OCI-M2 (cell line): ENCODE results near the gene HTR2C.
"Not testable (repeated sequence)": the region's sequence is repeated elsewhere in the genome, so short reads cannot be mapped to it uniquely, and the experiment has no call there.

Experiments used
- DNase-seq: peaks from one replicate; lab custom pipeline; 2025; ENCODE audit not compliant: unreplicated experiment; lab: John Stamatoyannopoulos, UW

Gene HTR2C

DNA sequence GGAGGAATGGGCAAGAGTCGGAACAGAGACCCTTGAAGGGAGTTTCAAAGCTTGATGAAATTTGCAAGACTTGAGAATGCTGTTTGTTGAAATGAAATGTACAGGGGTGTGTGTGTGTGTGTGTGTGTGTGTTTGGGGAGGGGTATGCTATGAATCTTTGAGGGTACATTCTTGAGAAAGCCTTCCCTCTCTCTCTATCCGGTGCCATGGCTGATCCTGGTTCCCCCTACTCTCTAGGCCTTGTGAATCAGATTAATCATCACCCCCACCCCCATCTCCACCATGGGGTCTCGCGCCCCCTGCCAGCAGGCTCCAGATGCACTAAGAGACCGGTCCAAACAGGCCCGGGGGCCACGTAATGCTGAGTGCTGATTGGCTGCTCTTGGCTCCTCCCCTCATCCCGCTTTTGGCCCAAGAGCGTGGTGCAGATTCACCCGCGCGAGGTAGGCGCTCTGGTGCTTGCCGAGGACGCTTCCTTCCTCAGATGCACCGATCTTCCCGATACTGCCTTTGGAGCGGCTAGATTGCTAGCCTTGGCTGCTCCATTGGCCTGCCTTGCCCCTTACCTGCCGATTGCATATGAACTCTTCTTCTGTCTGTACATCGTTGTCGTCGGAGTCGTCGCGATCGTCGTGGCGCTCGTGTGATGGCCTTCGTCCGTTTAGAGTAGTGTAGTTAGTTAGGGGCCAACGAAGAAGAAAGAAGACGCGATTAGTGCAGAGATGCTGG lies at the start of gene HTR2C:
Gene HTR2C, plus strand, starts transcription at position 441 of the 729 bp plus-strand sequence. CDS start 142,851 bp downstream, outside the sequence.
- no peak for DNase-seq

DNA sequence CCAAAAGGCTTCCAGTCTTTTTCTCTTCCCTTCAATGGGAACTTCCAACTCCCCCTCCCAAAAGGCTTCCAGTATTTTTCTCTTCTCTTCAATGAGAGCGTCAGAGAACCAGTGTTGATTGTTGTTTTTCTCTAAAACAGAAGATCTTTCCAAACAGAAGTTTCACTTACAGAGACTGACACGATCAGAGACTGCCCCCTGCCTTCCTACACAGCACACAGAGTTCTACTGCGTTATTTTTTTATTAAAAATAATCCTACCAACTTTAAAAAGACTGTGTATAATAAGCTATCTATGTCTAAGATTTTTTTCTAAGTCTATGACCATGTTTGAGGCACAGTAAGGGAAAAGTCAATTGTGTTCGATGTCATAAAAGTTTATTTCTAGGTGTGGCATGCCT lies 3.5 kb upstream of the HTR2C start:
- DNase-seq = no peak

DNA sequence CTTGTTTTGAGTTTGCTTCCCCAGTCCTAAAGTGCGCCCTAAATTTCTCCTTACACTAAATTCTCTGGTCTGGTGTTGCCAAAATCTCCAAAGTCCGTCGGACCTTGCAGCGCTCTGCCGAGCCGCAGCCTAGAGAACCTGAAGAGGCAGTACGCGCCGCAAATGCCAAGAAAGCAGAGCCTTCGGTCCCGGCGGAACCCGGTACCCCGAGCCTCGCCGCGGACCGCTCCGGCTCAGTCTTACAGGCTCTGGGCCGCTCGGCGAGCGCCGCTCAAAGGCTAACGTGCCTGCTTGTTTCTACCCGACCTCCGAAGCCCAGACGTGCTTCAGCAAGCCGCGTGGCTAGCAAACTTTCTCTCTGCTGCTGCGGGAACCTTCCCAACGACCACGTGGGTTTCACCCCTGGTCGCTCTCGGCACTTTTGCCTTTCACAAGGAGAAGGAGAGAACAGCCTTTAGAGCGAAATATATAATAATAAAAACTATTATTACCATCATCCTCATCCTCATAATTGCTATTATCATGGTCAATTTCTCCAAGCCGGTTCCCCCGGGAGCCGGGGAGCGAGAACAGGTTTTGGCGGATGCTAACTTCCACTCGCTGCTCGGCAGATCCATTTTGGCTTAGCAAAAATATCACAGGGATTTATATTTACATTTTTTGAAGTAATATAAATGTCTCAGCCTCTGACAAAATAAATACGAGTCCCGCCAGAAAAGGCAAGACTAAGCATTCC lies 2.2 kb upstream of the HTR2C start:
- DNase-seq = no peak

DNA sequence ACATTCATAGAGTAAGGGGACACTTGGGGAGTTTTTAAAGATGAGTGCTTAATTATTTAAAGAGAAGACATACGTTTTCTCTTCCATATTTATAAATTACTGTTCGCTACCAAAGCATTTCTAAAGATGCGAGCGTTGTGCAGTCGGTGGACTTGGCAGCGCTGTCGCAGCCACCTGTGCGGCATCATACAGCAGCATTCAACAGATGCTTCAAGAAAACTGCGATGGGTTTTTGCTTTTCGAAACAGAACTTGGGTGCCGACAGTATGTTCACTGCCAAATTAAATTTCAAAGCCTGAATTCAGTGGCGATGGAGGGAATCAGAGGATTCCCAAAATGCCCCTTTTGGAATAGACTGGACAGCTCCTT lies 1.6 kb upstream of the HTR2C start:
- DNase-seq = no peak

DNA sequence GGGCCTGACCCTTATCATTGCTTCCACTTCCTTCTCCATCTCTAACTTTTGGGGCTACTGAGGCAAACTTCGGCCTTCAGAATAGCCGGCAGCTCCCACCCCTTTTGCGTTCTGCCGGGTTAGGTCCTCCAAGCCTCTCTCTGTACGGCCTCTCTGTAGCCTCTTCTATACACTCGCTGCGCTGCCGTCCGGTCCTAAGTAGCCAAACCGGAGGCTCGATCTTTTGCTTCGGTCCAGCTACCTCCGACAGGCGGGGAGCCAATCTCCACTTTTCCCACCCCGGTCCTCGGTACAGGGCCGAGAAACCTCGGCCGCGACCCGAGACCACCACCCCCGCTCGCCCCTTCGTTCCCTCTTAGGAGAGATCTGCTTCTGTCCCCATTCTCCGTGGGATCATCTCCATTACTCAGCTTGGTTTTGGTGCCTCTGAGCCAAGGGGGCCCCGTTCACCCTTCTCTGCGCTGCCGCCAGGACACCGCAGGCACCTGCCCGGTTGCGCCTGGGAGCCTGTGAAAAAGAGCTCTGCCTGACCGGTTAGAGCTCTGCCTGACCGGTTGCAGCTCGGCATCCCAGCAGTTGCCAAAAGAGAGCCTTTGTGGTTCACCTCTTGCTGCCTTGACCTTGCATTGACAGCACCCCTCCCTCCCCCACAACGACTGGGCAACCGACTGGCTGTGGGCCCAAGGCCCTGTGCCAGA lies 1.0 kb upstream of the HTR2C start:
- DNase-seq = no peak

DNA sequence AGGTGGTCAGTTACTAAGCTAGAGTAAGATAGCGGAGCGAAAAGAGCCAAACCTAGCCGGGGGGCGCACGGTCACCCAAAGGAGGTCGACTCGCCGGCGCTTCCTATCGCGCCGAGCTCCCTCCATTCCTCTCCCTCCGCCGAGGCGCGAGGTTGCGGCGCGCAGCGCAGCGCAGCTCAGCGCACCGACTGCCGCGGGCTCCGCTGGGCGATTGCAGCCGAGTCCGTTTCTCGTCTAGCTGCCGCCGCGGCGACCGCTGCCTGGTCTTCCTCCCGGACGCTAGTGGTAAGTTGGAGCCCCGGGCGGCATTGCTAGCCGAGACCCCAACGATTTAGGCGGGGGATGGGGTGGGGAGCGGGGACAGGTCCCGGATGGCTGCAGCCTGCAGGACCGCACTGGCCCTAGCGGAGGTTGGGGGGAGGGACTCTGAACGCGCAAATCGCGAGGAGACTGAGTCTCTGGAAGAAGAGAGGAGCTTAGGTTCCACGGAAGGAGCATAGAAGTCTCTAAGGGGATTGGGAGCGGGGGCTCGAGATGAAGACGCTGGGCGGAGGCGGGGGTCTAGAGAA lies 573 bp downstream of the HTR2C start:
- no peak for DNase-seq

DNA sequence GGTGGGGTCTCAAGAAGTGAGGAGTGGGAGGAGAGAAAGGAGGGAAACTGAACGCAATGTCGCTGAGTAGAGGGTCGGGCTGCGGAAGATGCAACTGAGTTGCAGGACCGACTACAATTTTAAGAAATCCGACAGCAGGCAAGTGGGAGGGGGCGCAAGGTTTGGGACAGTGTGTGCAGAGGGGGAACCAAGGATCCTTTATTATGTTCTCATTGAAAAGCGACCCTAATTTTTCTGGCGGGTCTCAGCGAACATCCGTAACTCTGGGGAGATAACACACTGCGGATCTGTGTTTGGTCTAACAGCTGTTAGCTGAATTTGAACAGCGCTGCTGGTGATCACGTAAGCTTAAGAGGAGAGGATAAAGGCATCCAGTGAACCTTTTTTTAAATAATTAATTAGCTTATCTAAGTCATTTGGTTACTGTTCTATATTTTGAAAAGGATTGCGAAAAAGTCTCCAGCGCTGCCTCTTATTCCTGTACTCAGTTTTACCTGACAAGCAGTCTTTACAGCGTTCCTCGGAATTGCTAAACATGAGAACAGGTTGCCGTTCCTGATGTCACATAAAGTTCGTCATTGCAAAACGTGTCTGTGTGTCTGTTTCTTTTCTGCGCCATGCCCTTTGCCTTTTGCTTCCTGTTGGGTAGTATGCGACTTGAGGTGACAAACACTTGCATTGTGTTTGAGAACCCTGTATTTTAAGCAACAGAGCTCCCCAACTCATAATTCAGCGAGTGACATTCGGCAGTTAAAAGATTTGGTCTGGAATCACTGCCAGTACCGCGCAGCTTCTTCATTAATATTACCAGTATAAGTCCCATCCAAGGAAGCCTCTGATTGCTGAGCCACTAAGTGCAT lies 1.3 kb downstream of the HTR2C start:
- DNase-seq = no peak

DNA sequence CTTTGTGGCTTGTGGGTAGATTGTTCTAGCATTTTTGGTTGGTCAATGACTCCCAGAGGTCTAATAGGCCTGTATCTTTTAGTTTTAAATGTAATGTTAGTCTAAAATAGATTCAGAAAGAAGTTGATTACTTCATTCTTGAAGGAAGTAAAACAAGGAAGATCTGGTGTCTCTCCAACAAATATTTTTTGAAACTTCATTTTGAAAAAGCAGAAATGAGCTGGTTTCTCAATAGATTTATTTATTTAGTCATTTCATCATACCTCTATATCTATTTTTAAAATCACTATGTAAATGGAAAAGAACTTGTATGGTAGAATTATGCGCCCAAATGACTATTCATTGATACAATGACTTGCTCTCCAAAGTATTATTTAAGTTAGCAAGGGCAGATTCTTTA lies 7.2 kb downstream of the HTR2C start:
- DNase-seq = no peak

DNA sequence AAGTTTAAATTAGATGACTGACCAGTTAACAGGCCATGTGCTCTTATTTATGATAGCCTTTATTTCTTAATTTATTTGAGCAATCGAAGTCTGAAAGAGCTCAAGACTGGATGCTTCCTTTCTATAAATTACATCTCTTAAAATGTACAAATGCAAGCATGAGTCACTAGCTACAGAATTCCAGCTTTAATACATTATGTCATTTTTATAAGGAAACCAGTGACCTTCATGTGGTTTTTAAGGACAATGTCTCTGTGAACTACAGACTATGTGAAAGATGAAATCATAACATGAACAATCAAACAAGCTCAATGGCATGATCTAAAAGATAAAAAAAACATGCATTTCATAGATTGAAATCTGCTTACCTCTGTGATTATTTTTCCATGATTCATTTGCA lies 15.4 kb downstream of the HTR2C start:
- no peak for DNase-seq

DNA sequence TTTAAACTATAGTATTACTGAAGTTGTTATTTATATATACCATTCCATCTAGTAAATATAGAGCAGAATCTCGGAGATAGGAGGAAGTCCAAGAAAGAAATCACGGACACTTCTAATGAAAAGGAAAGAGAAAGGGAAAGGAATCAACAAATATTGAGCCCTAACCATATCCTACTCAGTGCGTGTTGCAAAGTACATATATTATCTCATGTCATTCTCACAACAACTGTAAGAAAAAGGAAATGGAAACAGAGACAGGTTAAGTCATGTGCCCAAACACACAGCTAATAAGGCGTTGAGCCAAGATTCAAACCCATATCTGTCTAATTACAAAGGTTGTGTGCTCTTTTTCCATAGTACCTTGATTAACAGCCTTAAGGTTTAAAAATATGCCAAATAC lies 16.0 kb downstream of the HTR2C start:
- no peak for DNase-seq

DNA sequence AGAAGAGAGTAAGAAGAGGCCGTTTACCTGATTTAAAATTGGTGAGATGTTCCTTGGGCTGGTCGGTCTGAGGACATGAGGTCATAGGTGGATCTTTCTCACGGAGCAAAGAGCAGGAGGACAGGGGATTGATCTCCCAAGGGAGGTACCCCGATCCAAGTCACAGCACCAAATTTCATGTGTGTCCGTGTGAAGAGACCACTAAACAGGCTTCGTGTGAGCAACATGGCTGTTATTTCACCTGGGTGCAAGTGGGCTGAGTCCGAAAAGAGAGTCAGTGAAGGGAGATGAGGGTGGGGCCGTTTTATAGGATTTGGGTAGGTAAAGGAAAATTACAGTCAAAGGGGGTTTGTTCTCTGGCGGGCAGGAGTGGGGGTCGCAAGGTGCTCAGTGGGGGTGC lies 22.7 kb downstream of the HTR2C start:
- not testable (repeated sequence) for DNase-seq

DNA sequence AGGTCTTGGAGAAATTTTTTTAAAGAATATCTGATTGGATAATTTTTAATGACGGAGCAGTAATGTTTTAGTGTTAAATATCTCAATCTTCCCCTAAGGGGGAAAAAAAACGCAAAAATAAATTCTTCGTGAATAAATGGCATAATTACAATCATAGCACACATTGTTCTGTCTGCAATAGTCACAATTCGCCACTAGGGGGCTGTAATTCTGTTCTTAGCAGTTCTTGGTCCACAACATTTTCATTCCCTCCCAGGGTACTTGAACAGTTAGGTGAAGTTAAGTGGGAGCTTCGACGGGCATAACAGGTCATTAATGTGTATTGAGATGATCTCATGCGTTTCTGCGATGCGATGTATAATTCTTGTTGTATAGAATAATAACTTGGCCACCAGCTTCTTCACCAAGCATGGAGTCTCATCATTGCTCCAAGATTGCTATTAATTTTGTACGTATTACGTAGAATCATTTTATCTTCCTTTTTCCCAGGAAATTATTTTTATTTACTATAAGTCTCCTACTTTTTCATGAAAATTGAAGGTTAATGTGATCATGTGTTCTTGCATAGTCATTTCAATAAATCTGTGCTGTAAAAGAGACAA lies 27.2 kb downstream of the HTR2C start:
- no peak for DNase-seq

DNA sequence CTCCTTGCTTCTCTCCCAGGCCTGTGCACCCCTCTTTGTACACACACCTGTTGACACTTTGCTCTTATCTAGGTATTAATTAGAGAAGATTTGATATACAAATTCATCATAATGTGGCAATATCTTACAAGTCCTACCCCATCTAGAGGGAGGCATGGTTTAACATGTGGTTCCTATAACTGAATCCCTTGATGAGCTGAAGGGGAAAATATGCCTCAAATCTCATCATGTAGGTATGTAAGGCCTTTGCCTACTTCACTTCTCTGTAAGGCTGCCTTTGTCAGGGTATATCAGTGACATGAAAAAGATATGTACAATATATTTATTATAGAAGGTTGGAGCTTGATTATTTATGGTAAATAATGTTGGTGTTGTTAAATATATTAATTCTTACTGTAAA lies 31.9 kb downstream of the HTR2C start:
- no peak for DNase-seq

DNA sequence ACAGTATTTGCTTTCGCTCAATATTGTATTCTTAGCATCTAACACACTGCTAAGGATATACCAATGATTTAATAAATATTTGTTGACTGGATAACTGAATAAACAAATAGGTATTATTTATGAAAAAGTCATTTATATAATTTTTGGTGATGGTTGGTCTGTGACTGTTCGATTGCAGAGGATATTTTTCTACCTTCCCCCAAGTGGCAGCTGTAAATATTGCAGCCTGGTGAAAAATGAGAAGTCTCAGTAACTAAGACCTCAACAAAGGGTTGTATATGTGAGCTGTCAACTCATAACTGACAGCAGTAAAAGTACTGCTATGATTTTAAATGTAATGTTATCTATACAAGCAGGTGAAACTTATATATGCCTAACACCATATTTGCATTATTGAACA lies 36.0 kb downstream of the HTR2C start:
- no peak for DNase-seq

DNA sequence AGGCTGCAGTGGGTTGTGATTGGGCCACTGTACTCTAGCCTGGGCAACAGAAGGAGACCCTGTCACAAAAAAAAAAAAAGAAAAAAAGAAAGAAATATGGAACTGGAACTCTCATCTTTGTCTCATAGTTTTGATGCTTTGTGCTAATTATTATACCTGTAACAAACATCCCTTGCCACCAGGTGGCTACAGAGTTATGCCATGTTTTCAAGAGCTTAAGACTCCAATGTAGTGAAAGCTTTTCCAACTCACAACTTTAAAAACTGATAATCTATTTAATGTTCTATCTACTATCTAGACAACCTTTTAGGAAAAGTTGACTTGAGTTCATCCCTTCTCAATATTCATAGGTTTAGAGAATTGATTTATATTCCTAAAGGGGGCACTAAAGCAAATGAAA lies 42.4 kb downstream of the HTR2C start:
- DNase-seq = no peak

DNA sequence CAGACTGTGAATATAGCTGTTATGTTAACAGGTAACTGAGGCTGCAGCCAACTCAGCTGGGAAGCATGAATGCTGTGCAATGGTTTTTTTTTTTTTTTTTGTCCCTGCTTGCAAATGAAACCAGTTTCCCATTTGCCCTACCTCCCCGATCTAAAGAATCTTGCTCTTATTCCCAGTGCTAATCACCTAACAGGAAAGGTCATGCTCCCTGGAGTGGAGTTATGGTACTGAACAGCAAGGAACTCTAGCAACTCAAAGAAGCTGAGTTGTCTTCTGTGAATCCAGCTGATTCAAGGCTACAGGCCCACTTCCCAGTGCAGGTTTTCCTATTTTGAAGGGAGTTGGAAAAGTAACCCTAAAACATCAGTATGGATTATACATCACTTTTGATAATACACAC lies 52.1 kb downstream of the HTR2C start:
- no peak for DNase-seq

DNA sequence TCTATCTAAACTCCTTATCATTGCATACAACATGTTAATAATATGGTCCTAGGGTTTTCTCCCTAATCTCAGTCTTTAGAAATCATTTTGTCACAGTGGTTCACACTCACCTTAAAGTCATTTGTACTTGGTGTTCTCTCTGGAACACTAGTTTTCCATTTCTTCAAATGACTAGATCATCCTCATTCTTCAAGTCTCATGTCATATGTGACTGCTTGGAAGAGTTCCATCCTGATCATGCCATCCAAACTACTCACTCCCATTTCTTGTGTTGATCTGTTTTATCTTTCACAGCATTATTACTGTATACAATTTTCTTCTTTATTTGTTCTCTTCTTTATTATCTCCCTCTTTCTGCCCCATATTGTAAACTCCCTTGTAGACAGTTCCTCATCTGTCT lies 66.5 kb downstream of the HTR2C start:
- no peak for DNase-seq

DNA sequence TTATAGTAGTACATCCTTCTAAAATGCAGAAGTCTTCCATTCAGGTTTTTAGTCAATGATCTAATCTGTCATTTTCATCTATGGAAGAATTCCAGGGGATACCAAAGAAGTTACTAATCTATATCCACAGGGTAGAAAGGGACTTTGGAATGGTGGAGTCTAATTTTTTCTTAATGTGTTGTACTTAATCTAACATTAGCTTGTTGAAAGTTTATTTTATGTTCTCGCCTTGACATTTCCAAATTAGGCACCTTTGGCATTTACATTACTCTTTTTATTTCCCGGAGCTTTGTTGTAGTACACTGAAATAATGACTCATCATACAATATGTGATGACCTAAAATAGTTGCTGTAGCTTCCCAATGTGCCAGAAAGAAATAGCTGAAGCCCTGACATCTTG lies 91.5 kb downstream of the HTR2C start:
- no peak for DNase-seq

DNA sequence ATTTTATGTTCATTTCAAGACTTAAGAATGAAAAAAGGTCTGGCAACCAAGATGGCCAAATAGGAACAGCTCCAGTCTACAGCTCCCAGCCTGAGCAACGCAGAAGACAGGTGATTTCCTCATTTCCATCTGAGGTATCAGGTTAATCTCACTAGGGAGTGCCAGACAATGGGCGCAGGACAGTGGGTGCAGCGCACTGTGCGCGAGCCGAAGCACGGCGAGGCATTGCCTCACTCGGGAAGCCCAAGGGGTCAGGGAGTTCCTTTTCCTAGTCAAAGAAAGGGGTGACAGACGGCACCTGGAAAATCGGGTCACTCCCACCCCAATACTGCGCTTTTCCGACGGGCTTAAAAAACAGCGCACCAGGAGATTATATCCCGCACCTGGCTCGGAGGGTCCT lies 116.6 kb downstream of the HTR2C start:
- not testable (repeated sequence) for DNase-seq

DNA sequence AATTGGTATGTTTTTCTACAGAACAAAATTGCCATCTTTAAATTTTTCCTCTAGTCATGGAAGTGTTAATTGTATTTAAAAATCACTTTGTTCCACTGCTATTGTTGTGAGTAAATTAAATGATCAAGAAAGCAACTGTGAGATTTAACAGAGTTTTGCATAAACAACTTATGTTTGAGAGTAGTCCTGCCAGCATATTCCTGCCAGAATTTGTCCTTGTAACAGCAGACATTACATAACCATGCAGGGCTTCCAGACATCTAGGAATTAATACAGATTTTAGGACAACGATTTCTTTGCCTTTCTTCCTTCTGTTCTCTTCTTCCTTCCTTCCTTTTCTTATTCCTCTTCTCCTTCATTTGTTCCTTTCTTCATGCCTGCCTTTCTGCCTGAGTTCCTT lies 125.5 kb downstream of the HTR2C start:
- DNase-seq = no peak

DNA sequence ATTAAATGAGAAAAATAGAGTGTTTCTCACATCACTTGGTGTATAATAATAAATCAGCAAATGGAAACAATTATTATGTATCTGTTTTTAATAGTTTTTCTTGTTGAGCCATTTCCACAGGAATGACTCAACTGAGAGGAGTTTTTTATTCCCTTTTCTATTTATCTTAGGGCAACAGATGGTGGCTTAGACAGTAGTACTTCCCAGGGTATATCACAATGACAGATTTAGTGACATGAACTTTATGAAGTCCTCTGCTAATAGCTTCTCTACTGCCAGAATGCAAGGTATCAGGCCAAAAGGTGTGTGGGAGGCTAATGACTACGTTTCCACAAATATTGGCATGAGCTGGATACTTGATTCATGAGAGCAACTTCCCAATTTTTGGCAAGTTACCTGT lies 126.7 kb downstream of the HTR2C start:
- DNase-seq = no peak
